Prostate gland (tissue), 2 donors: ENCODE measurements around the gene CHST8. TPM values are rescaled to one million over a fixed set of nuclear protein-coding genes. Genes with fewer than 3 reads are reported as not detected.

Experiments used
- DNase-seq: peaks from one replicate; pipeline ENCODE4 v3.0.0-alpha.2; 2019; ENCODE audit warnings: low spot score
- H3K27ac ChIP-seq, 2 donors: fragments of 200-600 bp; sonication (generic); 2 replicates each; pipeline ENCODE4 v1.5.1; 2017 to 2019
- H3K27me3 ChIP-seq: fragments of 200-600 bp; sonication (generic); replicated peaks from 2 replicates; pipeline ENCODE4 v1.5.1; 2019; ENCODE audit not compliant: insufficient read depth
- H3K36me3 ChIP-seq, 2 donors: fragments of 200-600 bp; sonication (generic); 1 replicate in 1 of 2; 2 replicates in 1 of 2; pipeline versions ENCODE4 v1.5.1 to v1.8.1; 2017 to 2019
- H3K4me1 ChIP-seq: fragments of 200-600 bp; sonication (generic); replicated peaks from 2 replicates; pipeline ENCODE4 v1.5.1; 2019
- H3K4me3 ChIP-seq, 2 donors: fragments of 200-600 bp; sonication (generic); 2 replicates each; pipeline ENCODE4 v1.5.1; 2017 to 2019
- H3K9me3 ChIP-seq: fragments of 200-600 bp; sonication (generic); 2 replicates; pipeline ENCODE4 v1.5.1; 2017
- CTCF ChIP-seq, 4 experiments: fragments of 200-600 bp in 2 of 4; fragments of 450-650 bp in 2 of 4; sonication (generic) in 2 of 4; IDR thresholded peaks; 1 replicate in 3 of 4; 2 replicates in 1 of 4; pipeline ENCODE4 v1.5.1; 2016 to 2019; ENCODE audit warnings: antibody characterized with exemption in 4 of 4, mild to moderate bottlenecking in 2 of 4, moderate library complexity in 2 of 4
- POLR2A ChIP-seq: fragments of 450-650 bp; IDR thresholded peaks from one replicate; pipeline ENCODE4 v1.6.1; 2016; ENCODE audit warnings: antibody characterized with exemption, mild to moderate bottlenecking
- POLR2AphosphoS5 ChIP-seq: sonication (generic); formaldehyde crosslinking; IDR thresholded peaks from one replicate; pipeline ENCODE4 v1.6.1; 2017; ENCODE audit warnings: antibody characterized with exemption
- WGBS: methylation state at CpG from one replicate; pipeline ENCODE4 v1.1.5; 2018; 5-methylcytosine and 5-hydroxymethylcytosine counted together
- intact Hi-C: fragments of 100-400 bp; cut with DNase I; formaldehyde crosslinking; loops from one replicate; pipeline ENCODE4 v1.14.2; 2022
- total RNA-seq, 2 donors: library from RNA; depleted of rRNA; stranded (reverse); fragments of >200 nt; gene quantifications; one replicate each; pipeline ENCODE4 v1.1.0, GENCODE V29; 2016

Gene CHST8
- total RNA-seq, 2 donors from 2014 or later, result 1.3 to 2.7 TPM

GRCh38 chr19:33771384-33772101 is 149.8 kb downstream of the CHST8 start:
- Histone ChIP-seq H3K36me3 (no peaks in the 10 kb centered on the region), H3K27ac (no peak overlapping the region), H3K27me3 (no peaks in the 10 kb centered on the region), H3K4me3 (no peak overlapping the region), H3K9me3 (no peaks in the 10 kb centered on the region), H3K4me1 (no peaks in the 10 kb centered on the region)
- TF ChIP-seq POLR2A (no peak), CTCF (IDR thresholded peaks at IDR 0.05) (peak; percentile 84 to 96 (median 90)), POLR2AphosphoS5 (no peak)
- intact Hi-C loops, result loop anchor here (1.0 to 5.0 kb wide), 2 partner anchors 341 to 354 kb away; no protein-coding TSS in a partner anchor
- peak; percentile 72 for DNase-seq
- WGBS, result 31% methylated on average over 18 of the region's 19 CpGs

GRCh38 chr19:33772102-33772857 is 150.5 kb downstream of the CHST8 start:
- H3K27me3 ChIP-seq, result no peaks in the 10 kb centered on the region
- no peaks in the 10 kb centered on the region for H3K36me3 ChIP-seq
- 96% methylated on average over 72 of the region's 72 CpGs for WGBS
- TF ChIP-seq CTCF (IDR thresholded peaks at IDR 0.05), result no peak
- TF ChIP-seq POLR2A, result no peak
- TF ChIP-seq POLR2AphosphoS5, result no peak
- H3K27ac ChIP-seq, result no peak overlapping the region
- no peaks in the 10 kb centered on the region for H3K4me1 ChIP-seq
- no peak overlapping the region for H3K4me3 ChIP-seq
- no peaks in the 10 kb centered on the region for H3K9me3 ChIP-seq
- no peak for DNase-seq
- intact Hi-C loops, result loop anchor here (5.0 kb wide), 1 partner anchor 355 kb away; no protein-coding TSS in a partner anchor

- 94% methylated on average over 23 of the region's 23 CpGs for WGBS
- Histone ChIP-seq H3K4me3 (no peak overlapping the region), H3K27me3 (no peaks in the 10 kb centered on the region), H3K9me3 (no peaks in the 10 kb centered on the region), H3K36me3 (no peaks in the 10 kb centered on the region), H3K4me1 (no peaks in the 10 kb centered on the region), H3K27ac (no peak overlapping the region)
- DNase-seq, result no peak
- TF ChIP-seq POLR2AphosphoS5 (no peak), CTCF (IDR thresholded peaks at IDR 0.05) (no peak), POLR2A (no peak)
- intact Hi-C loops, result loop anchor here (5.0 kb wide), 1 partner anchor 356 kb away; no protein-coding TSS in a partner anchor
Measured at GRCh38 chr19:33772858-33773180, 151.1 kb downstream of the CHST8 start.

GRCh38 chr19:33773704-33774624 is 152.2 kb downstream of the CHST8 start:
- Histone ChIP-seq H3K27ac (no peak overlapping the region), H3K4me3 (no peak overlapping the region), H3K4me1 (no peaks in the 10 kb centered on the region), H3K9me3 (no peaks in the 10 kb centered on the region), H3K36me3 (no peaks in the 10 kb centered on the region), H3K27me3 (no peaks in the 10 kb centered on the region)
- WGBS, result 51% methylated on average over 6 of the region's 6 CpGs
- TF ChIP-seq CTCF (IDR thresholded peaks at IDR 0.05), result no peak
- no peak for TF ChIP-seq POLR2AphosphoS5
- no peak for TF ChIP-seq POLR2A
- no peak for DNase-seq
- intact Hi-C loops, result loop anchor here (5.0 kb wide), 1 partner anchor 357 kb away; no protein-coding TSS in a partner anchor
